ENCODE results near the gene ARID1B. TPM values are rescaled to one million over a fixed set of nuclear protein-coding genes. Genes with fewer than 3 reads are reported as not detected.
A peak's percentile ranks its signal among the peaks of the same experiment; 100 is the strongest.

ARID1B gene
- total and polyA plus RNA-seq, 2 of the 4 experiments (the other 2 are of a cell fraction) = 14.5 to 20.1 TPM

- in situ Hi-C loops (cut with MboI; ENCODE audit: low sequenced_read_pairs) (no loop called here), intact Hi-C loops (cut with micrococcal nuclease) (no loop called here), dilution Hi-C loops (cut with HindIII; ENCODE audit: low sequenced_read_pairs, unreplicated experiment) (no loop called here)
- H3K4me1 ChIP-seq (ENCODE audit: control insufficient read depth, insufficient read depth, low read length) = peaks cover 10% of the 10 kb centered on the region
- H3K9me1 ChIP-seq (ENCODE audit: insufficient read depth, low read length) = peaks cover 22% of the 10 kb centered on the region
- no peak overlapping the region for H4K8ac ChIP-seq (ENCODE audit: low read depth in 2 of 2, low read length in 2 of 2)
- no peak overlapping the region for H3K9ac ChIP-seq (ENCODE audit: low read depth, low read length)
- 0 out of 2 replicates have a peak overlapping the region, but pooled peaks have one; percentile 33 for H2AK5ac ChIP-seq (ENCODE audit: low read depth, low read length)
- H3K4me2 ChIP-seq (ENCODE audit: low read depth, low read length) = peak overlapping the region; percentile 40; the same call in 1 of the 2 replicates
- no peak overlapping the region for H2BK120ac ChIP-seq (ENCODE audit: low read depth, low read length)
- no peaks in the 10 kb centered on the region for H3K9me3 ChIP-seq (ENCODE audit: control insufficient read depth, insufficient read depth, low read length)
- TF ChIP-seq MAFK (IDR thresholded peaks at IDR 0.05; ENCODE audit: low read depth, low read length) (no peak), NFE2L2 (IDR thresholded peaks at IDR 0.05; ENCODE audit: low read depth, low read length) (no peak), ELK1 (IDR thresholded peaks at IDR 0.05; ENCODE audit: borderline replicate concordance, low read depth, low read length) (no peak), RFX5 (IDR thresholded peaks at IDR 0.05; ENCODE audit: low read depth, low read length) (no peak)
- no peak overlapping the region for H3K4ac ChIP-seq (ENCODE audit: low read depth, low read length)
- ChIA-PET POLR2A (ENCODE audit: unreplicated experiment) (no interaction called here), CTCF (no interaction called here)
- no TSS peak for BruUV-seq (replicated peaks)
- no peak overlapping the region for H4K91ac ChIP-seq (ENCODE audit: insufficient read depth, low read depth, low read length)
- no peak overlapping the region for H3K56ac ChIP-seq (ENCODE audit: extremely low read depth, insufficient read depth, low read length)
- WGBS, 2 experiments (ENCODE audit: extremely low coverage in 2 of 2, insufficient read length in 1 of 2) = 79% methylated on average over 3 of the region's 5 CpGs; no CpG with 5 or more reads in 1 of the 2 experiments
- peak overlapping the region; percentile 33 for H2AK9ac ChIP-seq (replicated peaks; ENCODE audit: low read depth, low read length, poor library complexity)
- H4K20me1 ChIP-seq (ENCODE audit: insufficient read depth, low read length) = peaks cover 24% of the 10 kb centered on the region
- H3K27me3 ChIP-seq (ENCODE audit: control insufficient read depth, insufficient read depth, low read length) = no peaks in the 10 kb centered on the region
- no peak overlapping the region for H3K4me3 ChIP-seq (ENCODE audit: insufficient read depth, low read depth, low read length)
- peaks cover 2% of the 10 kb centered on the region; the same call in 1 of the 2 replicates for H3K36me3 ChIP-seq (ENCODE audit: control insufficient read depth, insufficient read depth, low read length)
- H2AFZ ChIP-seq (replicated peaks; ENCODE audit: low read length, poor library complexity) = no peak overlapping the region
- DNase-seq (no peak), ATAC-seq (ENCODE audit: low read depth) (no peak)
- H3K23ac ChIP-seq (ENCODE audit: low read depth, low read length) = peak overlapping the region; percentile 59
- no peak overlapping the region for H3K14ac ChIP-seq (replicated peaks; ENCODE audit: low read depth, low read length)
- H3K18ac ChIP-seq (ENCODE audit: low read depth, low read length) = no peak overlapping the region
- H3K79me1 ChIP-seq (ENCODE audit: low read depth in 1 of 2, low read length in 2 of 2) = peaks cover 33 to 65% of the 10 kb centered on the region in 2 experiments
- no peak overlapping the region for H2BK15ac ChIP-seq (ENCODE audit: low read depth, low read length)
- H4K5ac ChIP-seq (ENCODE audit: low read depth, low read length) = 0 out of 2 replicates have a peak overlapping the region, but pooled peaks have one; percentile 25
- H2BK5ac ChIP-seq (ENCODE audit: low read depth, low read length, poor library complexity, severe bottlenecking) = no peak overlapping the region
- H2BK20ac ChIP-seq (ENCODE audit: low read depth, low read length) = no peak overlapping the region
- no peak overlapping the region for H3K27ac ChIP-seq (ENCODE audit: insufficient read depth, low read length)
Measured at GRCh38 chr6:156917213-156917612, 140.0 kb downstream of the ARID1B start.

Data from IMR-90 (cell line).